Measurements from ENCODE around the gene MILR1. TPM values are rescaled to one million over a fixed set of nuclear protein-coding genes. Genes with fewer than 3 reads are reported as not detected.
"Not testable (repeated sequence)": the region's sequence is repeated elsewhere in the genome, so short reads cannot be mapped to it uniquely, and the experiment has no call there.

Gene MILR1
- polyA plus RNA-seq, 1 donor (not counting 4 experiments of a cell fraction or from before 2014, with no cell fraction given) = not detected

- Histone ChIP-seq H4K20me1 (ENCODE audit: control insufficient read depth, extremely low read depth, insufficient read depth, low read length) (no peaks in the 10 kb centered on the region), H3K4me1 (ENCODE audit: control insufficient read depth, extremely low read depth, insufficient read depth, low read length) (no peaks in the 10 kb centered on the region), H3K27ac (ENCODE audit: control insufficient read depth, insufficient read depth, low read length) (no peak overlapping the region), H2AFZ (ENCODE audit: control insufficient read depth, low read length) (no peak overlapping the region), H3K9ac (ENCODE audit: control insufficient read depth, extremely low read depth, insufficient read depth, low read length) (no peak overlapping the region), H3K36me3 (ENCODE audit: control insufficient read depth in 2 of 2, extremely low read depth in 1 of 2, insufficient read depth in 2 of 2, low read length in 2 of 2) (no peaks in the 10 kb centered on the region), H3K9me3 (ENCODE audit: control insufficient read depth, low read depth, low read length) (no peaks in the 10 kb centered on the region), H3K9me1 (ENCODE audit: control insufficient read depth, extremely low read depth, insufficient read depth, low read length) (no peaks in the 10 kb centered on the region), H3K27me3 (ENCODE audit: control insufficient read depth, extremely low read depth, insufficient read depth, low read length) (no peaks in the 10 kb centered on the region), H3K79me2 (ENCODE audit: control insufficient read depth, insufficient read depth, low read length) (no peaks in the 10 kb centered on the region), H3K4me3 (ENCODE audit: control insufficient read depth in 2 of 3, extremely low read depth in 1 of 3, insufficient read depth in 2 of 3, low read depth in 1 of 3, low read length in 3 of 3) (no peak overlapping the region), H3K4me2 (ENCODE audit: control insufficient read depth, extremely low read depth, insufficient read depth, low read depth, low read length) (no peak overlapping the region)
- dilution Hi-C loops (cut with MboI; ENCODE audit: extremely low pct_ligation_motif_present, low sequenced_read_pairs) = no loop called here
- TF ChIP-seq EZH2 (IDR thresholded peaks at IDR 0.05; ENCODE audit: low read length) (no peak), CTCF (optimal IDR thresholded peaks at IDR 0.05 in 1 of 3, IDR thresholded peaks at IDR 0.05 in 1 of 3, conservative IDR thresholded peaks at IDR 0.05 in 1 of 3; ENCODE audit: extremely low read depth in 1 of 3, insufficient read depth in 2 of 3, low read length in 3 of 3) (peak; percentile 39 to 64 (median 55))
- FAIRE-seq = no peak
- no peak for DNase-seq (ENCODE audit: low read depth, low spot score)
Observed at GRCh38 chr17:64418506-64419339, 30.2 kb upstream of the MILR1 start.

- no peaks in the 10 kb centered on the region for H3K36me3 ChIP-seq (ENCODE audit: control insufficient read depth in 2 of 2, extremely low read depth in 1 of 2, insufficient read depth in 2 of 2, low read length in 2 of 2)
- no peak overlapping the region for H3K27ac ChIP-seq (ENCODE audit: control insufficient read depth, insufficient read depth, low read length)
- no peaks in the 10 kb centered on the region for H3K79me2 ChIP-seq (ENCODE audit: control insufficient read depth, insufficient read depth, low read length)
- H3K9ac ChIP-seq (ENCODE audit: control insufficient read depth, extremely low read depth, insufficient read depth, low read length) = no peak overlapping the region
- no peaks in the 10 kb centered on the region for H3K4me1 ChIP-seq (ENCODE audit: control insufficient read depth, extremely low read depth, insufficient read depth, low read length)
- DNase-seq (ENCODE audit: low read depth, low spot score) (peak; percentile 4), FAIRE-seq (no peak)
- H3K9me3 ChIP-seq (ENCODE audit: control insufficient read depth, low read depth, low read length) = no peaks in the 10 kb centered on the region
- TF ChIP-seq EZH2 (IDR thresholded peaks at IDR 0.05; ENCODE audit: low read length) = no peak
- peak; percentile 62 to 72 (median 68) for TF ChIP-seq CTCF (optimal IDR thresholded peaks at IDR 0.05 in 1 of 3, IDR thresholded peaks at IDR 0.05 in 1 of 3, conservative IDR thresholded peaks at IDR 0.05 in 1 of 3; ENCODE audit: extremely low read depth in 1 of 3, insufficient read depth in 2 of 3, low read length in 3 of 3)
- no peak overlapping the region for H3K4me3 ChIP-seq (ENCODE audit: control insufficient read depth in 2 of 3, extremely low read depth in 1 of 3, insufficient read depth in 2 of 3, low read depth in 1 of 3, low read length in 3 of 3)
- H4K20me1 ChIP-seq (ENCODE audit: control insufficient read depth, extremely low read depth, insufficient read depth, low read length) = no peaks in the 10 kb centered on the region
- H2AFZ ChIP-seq (ENCODE audit: control insufficient read depth, low read length) = no peak overlapping the region
- no peaks in the 10 kb centered on the region for H3K9me1 ChIP-seq (ENCODE audit: control insufficient read depth, extremely low read depth, insufficient read depth, low read length)
- dilution Hi-C loops (cut with MboI; ENCODE audit: extremely low pct_ligation_motif_present, low sequenced_read_pairs) = loop anchor here (10.0 kb wide), 1 partner anchor 95 kb away; no protein-coding TSS in a partner anchor
- H3K27me3 ChIP-seq (ENCODE audit: control insufficient read depth, extremely low read depth, insufficient read depth, low read length) = no peaks in the 10 kb centered on the region
- no peak overlapping the region for H3K4me2 ChIP-seq (ENCODE audit: control insufficient read depth, extremely low read depth, insufficient read depth, low read depth, low read length)
Observed at GRCh38 chr17:64420143-64420670, 28.7 kb upstream of the MILR1 start.

- FAIRE-seq = not testable (repeated sequence)
Observed at GRCh38 chr17:64422121-64422520, 26.8 kb upstream of the MILR1 start.

More at GRCh38 chr17:64422121-64422520, 26.8 kb upstream of the MILR1 start:
- not testable (repeated sequence) for H3K27me3 ChIP-seq (ENCODE audit: control insufficient read depth, extremely low read depth, insufficient read depth, low read length); H3K36me3 ChIP-seq (ENCODE audit: control insufficient read depth in 2 of 2, extremely low read depth in 1 of 2, insufficient read depth in 2 of 2, low read length in 2 of 2); H3K79me2 ChIP-seq (ENCODE audit: control insufficient read depth, insufficient read depth, low read length); H2AFZ ChIP-seq (ENCODE audit: control insufficient read depth, low read length); H3K9ac ChIP-seq (ENCODE audit: control insufficient read depth, extremely low read depth, insufficient read depth, low read length); DNase-seq (ENCODE audit: low read depth, low spot score); H3K4me1 ChIP-seq (ENCODE audit: control insufficient read depth, extremely low read depth, insufficient read depth, low read length); H3K4me2 ChIP-seq (ENCODE audit: control insufficient read depth, extremely low read depth, insufficient read depth, low read depth, low read length); H3K9me1 ChIP-seq (ENCODE audit: control insufficient read depth, extremely low read depth, insufficient read depth, low read length); H4K20me1 ChIP-seq (ENCODE audit: control insufficient read depth, extremely low read depth, insufficient read depth, low read length); H3K27ac ChIP-seq (ENCODE audit: control insufficient read depth, insufficient read depth, low read length); H3K9me3 ChIP-seq (ENCODE audit: control insufficient read depth, low read depth, low read length); H3K4me3 ChIP-seq (ENCODE audit: control insufficient read depth in 2 of 3, extremely low read depth in 1 of 3, insufficient read depth in 2 of 3, low read depth in 1 of 3, low read length in 3 of 3)
- dilution Hi-C loops (cut with MboI; ENCODE audit: extremely low pct_ligation_motif_present, low sequenced_read_pairs) = loop anchor here (10.0 kb wide), 1 partner anchor 97 kb away; no protein-coding TSS in a partner anchor
